ENCODE data around the gene MYBPC1.

- no peak for TF ChIP-seq POLR2A (IDR thresholded peaks at IDR 0.05; ENCODE audit: low read length)
- TF ChIP-seq GATA1 (IDR thresholded peaks at IDR 0.05; ENCODE audit: low read depth, low read length): no peak
Measured at GRCh38 chr12:101563212-101563611, 31.6 kb upstream of the MYBPC1 start.

All from erythroblast (primary cell).